SH-SY5Y (cell line): Measurements from ENCODE around the gene TMSB15C.
"Not testable (repeated sequence)": the region's sequence is repeated elsewhere in the genome, so short reads cannot be mapped to it uniquely, and the experiment has no call there.

Experiments
- GATA2 ChIP-seq: IDR thresholded peaks from 2 replicates; pipeline ENCODE4 v1.6.1; 2011; ENCODE audit warnings: mild to moderate bottlenecking, low read depth, low read length
- GATA3 ChIP-seq: IDR thresholded peaks from 2 replicates; pipeline ENCODE4 v1.6.1; 2011; ENCODE audit warnings: low read depth, mild to moderate bottlenecking, low read length, moderate library complexity

The TMSB15C gene

DNA sequence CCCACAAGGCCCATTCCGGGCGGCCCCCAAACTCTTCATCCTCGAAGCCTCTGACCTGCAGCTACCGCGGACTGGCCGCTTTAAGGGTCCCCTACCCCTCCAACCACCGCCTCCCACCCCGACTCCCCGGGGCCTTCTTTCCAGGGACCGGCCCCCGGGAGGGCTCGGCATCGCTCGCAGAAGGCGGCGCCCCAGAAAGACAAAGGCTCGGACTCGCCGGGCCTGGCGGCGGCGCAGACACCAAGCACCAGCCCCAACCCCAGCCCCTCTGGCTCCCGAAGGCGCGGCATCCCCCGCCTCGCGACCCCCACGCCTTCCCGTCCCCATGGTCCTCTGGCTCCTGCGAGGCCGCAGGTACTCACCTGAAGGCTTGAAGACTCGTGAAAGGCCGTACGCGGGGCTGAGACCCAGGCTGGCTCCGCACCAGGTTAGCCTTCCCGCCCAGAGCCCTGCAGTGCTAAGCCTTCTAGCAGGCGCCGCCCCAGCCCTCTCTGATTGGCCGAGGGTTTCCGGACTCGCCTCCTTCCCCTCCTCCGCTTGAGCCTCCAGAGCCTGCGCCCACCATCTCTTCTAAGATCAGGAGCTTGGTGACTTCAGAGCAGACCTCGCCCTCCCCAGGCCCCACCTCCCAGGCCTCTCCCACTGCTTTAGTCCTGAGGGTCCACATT is at the start of gene TMSB15C:
Gene TMSB15C, minus strand, starts transcription at position 459 of the 668 bp plus-strand sequence.
- TF ChIP-seq GATA3, GATA2: not testable (repeated sequence)

- TF ChIP-seq GATA3 (no peak), GATA2 (no peak)
Measured at GRCh38 chrX:104122829-104123228, 46.8 kb upstream of the TMSB15C start.

GRCh38 chrX:104118765-104119164 is 42.7 kb upstream of the TMSB15C start:
- TF ChIP-seq GATA3 (no peak), GATA2 (no peak)

GRCh38 chrX:104117759-104118158 is 41.7 kb upstream of the TMSB15C start:
- TF ChIP-seq GATA3: no peak
- no peak for TF ChIP-seq GATA2

DNA sequence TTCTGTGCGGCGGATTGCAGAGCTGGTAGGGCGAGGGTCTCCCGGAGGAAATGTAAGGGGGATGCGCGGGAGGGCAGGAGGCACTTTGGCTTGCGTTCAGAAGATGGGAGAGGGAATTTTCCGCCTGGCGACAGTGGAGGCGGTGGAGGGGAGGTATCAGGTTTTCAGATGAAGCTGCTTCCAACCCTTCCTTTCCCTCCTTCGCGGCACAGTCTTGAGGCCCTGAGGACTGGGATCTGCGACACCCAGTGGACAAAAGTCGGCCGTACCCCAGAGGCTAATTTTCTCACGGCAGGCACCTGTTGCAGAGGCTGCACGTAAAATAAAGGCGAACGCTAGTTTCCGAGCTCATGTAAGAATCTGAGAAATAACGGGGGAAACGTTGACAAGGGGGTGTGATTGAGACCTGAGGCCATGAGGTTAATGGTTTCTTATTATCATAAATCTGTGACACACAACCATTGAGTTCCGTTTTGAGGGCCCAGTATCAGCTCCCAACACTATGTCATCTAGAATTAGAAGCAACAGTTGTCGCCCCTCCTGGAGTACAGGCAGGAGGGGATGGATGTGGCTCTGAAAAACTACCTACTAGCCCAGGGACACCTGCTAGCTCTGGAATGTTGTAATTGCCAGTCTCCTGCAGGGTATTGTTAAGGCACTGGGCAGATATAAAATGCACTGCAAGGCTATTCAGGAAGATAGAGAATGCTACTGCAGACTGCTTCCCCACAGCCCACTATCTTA is 37.4 kb upstream of the TMSB15C start:
- no peak for TF ChIP-seq GATA2
- no peak for TF ChIP-seq GATA3

DNA sequence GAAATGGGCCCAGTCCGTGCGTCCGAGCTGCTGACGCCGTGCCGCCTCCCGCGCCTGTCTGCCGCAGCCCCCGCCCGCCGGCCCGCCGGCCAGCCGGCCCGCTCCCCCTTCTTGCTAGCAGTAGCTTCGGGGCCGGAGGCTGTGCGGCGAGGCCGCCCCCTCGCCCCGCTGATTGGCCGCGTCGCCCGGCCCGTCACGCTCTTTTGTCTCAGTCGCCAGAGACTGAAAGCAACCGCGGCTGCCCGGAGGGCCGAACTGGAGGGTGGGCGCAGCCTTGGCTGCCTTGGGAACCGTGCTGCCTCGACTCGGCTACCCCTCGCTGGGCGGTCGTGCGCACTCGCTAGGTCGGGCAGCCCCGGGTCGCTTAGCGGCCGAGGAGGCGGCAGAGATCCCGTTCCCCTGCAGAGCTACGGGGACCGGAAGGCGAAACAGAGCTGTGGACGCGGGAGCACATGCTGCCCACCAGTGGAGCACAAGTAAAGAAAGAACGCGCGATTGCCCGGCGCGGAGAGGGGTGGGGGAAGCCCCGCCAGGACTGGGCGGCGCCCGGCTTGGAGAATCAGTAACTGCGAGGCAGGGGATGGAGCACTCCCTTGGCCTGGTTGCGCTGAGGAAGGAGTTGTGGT is 36.4 kb upstream of the TMSB15C start, which contains the start of gene ZCCHC18:
Gene ZCCHC18, plus strand, starts transcription at position 198 of the 626 bp plus-strand sequence. CDS start 1,589 bp downstream, outside the sequence.
- TF ChIP-seq GATA3 (no peak), GATA2 (no peak)

GRCh38 chrX:104108955-104109354 is 32.9 kb upstream of the TMSB15C start:
- TF ChIP-seq GATA2 (no peak), GATA3 (no peak)

DNA sequence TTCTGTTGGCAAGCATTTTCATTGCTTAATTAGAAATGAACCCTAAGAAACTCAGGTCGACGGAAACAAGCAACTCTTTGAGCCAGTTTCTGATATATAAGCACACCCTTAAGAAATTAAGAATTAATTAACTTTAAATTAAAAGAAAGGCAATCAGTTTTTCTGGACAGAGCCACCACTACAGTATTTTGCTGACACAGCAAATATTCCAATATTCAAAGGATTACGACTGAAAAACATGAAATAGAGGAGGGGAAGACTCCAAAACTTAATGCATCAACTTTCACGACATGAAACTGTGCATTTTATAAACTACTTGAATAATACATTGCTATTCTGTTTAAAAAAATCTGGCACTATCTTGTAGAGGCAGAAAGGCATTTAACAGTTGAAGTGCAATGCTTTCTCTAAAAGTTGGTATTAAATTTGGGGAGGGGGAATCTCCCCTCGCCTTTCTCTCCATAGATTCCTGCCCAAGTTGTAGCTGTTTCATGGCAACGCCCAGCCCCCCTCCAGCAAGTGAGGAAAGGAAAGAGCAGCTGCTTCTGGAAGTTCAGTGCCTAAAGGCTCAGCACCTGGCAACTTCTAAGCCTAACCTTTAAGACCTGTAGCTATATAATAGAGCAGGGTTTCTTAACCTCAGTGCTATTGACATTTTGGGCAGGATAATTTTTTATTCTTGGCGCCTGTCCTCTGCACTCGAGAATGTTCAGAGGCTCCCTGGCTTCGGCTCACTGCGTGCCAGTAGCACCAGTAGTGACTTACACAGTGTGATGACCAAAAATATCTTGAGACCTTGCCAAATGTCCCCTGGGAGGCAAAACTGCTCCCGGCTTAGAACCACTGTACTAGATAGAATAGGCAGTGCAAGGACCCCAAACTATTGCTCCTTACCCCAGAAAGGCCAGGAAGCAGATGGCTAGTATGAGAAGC is 29.6 kb upstream of the TMSB15C start:
- TF ChIP-seq GATA2: no peak
- TF ChIP-seq GATA3: no peak

DNA sequence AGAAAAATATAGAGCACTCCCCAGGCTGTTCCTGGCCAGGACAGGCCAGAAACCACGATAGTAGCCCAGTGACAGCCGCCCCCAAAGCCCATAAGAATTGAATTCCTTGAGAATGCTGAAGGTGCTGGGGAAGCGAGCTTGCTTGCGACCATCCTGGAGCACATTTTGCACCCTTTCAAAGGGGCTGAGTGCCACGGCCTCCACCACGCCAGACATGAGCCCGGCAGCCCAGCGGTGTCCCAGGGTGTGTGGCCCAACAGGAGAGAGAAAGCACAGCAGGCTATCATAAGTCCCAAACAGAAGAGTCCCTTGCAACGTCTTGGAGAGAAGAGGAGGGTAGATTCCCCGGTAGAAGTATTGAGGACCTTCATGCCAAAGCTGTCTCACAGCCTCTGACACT is 28.6 kb upstream of the TMSB15C start:
- no peak for TF ChIP-seq GATA3
- TF ChIP-seq GATA2: no peak

DNA sequence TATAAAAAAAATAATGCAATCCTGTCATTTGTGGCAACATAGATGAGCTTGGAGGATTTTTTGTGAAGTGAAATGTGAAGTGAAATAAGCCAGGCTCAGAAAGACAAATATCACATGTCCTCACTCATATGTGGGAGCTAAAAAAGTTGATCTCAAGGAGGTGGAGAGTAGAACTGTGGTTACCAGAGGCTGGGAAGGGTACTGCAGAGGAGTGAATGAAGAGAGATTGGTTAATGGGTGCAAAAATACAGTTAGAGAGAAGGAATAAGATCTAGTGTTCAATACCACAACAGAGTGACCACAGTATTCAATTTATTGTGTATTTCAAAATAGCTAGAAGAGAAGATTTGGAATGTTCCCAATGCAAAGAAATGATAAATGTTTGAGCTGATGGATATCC is 22.9 kb upstream of the TMSB15C start:
- TF ChIP-seq GATA2 (no peak), GATA3 (no peak)

GRCh38 chrX:104098151-104098808 is 22.2 kb upstream of the TMSB15C start:
- TF ChIP-seq GATA3: no peak

GRCh38 chrX:104085919-104086318 is 9.9 kb upstream of the TMSB15C start:
- TF ChIP-seq GATA3 (no peak), GATA2 (no peak)

DNA sequence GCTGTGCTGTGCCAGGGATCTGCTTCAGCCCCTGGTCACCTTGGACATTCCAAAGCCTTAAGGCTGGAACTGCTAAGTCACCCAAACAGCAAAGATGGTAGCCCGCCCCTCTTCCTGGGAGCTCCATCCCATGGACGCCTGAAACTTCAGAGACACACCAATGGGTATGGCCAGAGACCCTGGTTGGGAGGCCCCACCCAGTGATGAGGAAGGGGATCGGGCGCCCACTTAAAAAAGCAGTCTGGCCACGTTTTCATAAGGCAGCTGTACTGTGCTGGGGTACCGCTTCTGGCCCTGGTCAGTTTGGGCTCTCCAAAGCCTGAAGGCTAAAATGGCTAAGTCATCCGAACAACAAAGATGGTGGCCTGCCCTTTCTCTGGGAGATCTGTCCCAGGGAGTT is 9.4 kb upstream of the TMSB15C start:
- TF ChIP-seq GATA2: no peak
- no peak for TF ChIP-seq GATA3
